Glutamatergic neuron (in vitro differentiated cells): ENCODE results near the gene UGP2. TPM values are rescaled to one million over a fixed set of nuclear protein-coding genes. Genes with fewer than 3 reads are reported as not detected.
A peak's percentile ranks its signal among the peaks of the same experiment; 100 is the strongest.

ENCODE experiments used
- DNase-seq: peaks from one replicate; pipeline ENCODE4 v3.0.0; 2022
- H3K27ac Mint-ChIP-seq: one replicate; pipeline ENCODE4 v1.8.0; 2020; ENCODE audit warnings: mild to moderate bottlenecking, mixed read lengths, inconsistent platforms; ENCODE audit not compliant: unreplicated experiment
- H3K27me3 Mint-ChIP-seq: one replicate; pipeline ENCODE4 v1.8.0; 2020; ENCODE audit warnings: mild to moderate bottlenecking, moderate library complexity, mixed read lengths, inconsistent platforms; ENCODE audit not compliant: unreplicated experiment
- H3K36me3 Mint-ChIP-seq: one replicate; pipeline ENCODE4 v1.8.0; 2020; ENCODE audit warnings: mild to moderate bottlenecking, mixed read lengths, inconsistent platforms; ENCODE audit not compliant: unreplicated experiment
- H3K4me1 Mint-ChIP-seq: one replicate; pipeline ENCODE4 v1.8.0; 2020; ENCODE audit warnings: mild to moderate bottlenecking, low read depth, mixed read lengths, inconsistent platforms; ENCODE audit not compliant: unreplicated experiment
- H3K4me3 Mint-ChIP-seq: one replicate; pipeline ENCODE4 v1.8.0; 2020; ENCODE audit warnings: mild to moderate bottlenecking, mixed read lengths, inconsistent platforms; ENCODE audit not compliant: unreplicated experiment
- H3K9me3 Mint-ChIP-seq: one replicate; pipeline ENCODE4 v1.8.0; 2020; ENCODE audit warnings: mild to moderate bottlenecking, moderate library complexity, mixed read lengths, inconsistent platforms; ENCODE audit not compliant: unreplicated experiment
- CTCF ChIP-seq: fragments of 200-600 bp; sonication (generic); IDR thresholded peaks from one replicate; pipeline ENCODE4 v1.5.0; 2021; ENCODE audit not compliant: partially characterized antibody, unreplicated experiment
- total RNA-seq: library from RNA; stranded (reverse); fragmentation: NEBNext Ultra II Directional; extraction: Animal tissue kit (Norgen Biotek cat#: 25700); gene quantifications from one replicate; pipeline ENCODE4 v1.2.1, GENCODE V29; 2021; ENCODE audit not compliant: unreplicated experiment

Gene UGP2
- total RNA-seq, 1 donor from 2014 or later, result 68.6 TPM

GRCh38 chr2:63888053-63888452 is 46.4 kb downstream of the UGP2 start:
- Mint-ChIP-seq H3K4me3 (no peak overlapping the region), H3K27ac (peak overlapping the region; percentile 60), H3K9me3 (peaks cover 6% of the 10 kb centered on the region), H3K36me3 (no peaks in the 10 kb centered on the region), H3K4me1 (no peaks in the 10 kb centered on the region), H3K27me3 (no peaks in the 10 kb centered on the region)
- TF ChIP-seq CTCF, result no peak
- DNase-seq, result no peak

GRCh38 chr2:63888490-63889402 is 47.0 kb downstream of the UGP2 start:
- TF ChIP-seq CTCF, result peak; percentile 65
- H3K9me3 Mint-ChIP-seq, result peaks cover 6% of the 10 kb centered on the region
- DNase-seq, result peak; percentile 50
- no peaks in the 10 kb centered on the region for H3K4me1 Mint-ChIP-seq
- no peak overlapping the region for H3K4me3 Mint-ChIP-seq
- no peaks in the 10 kb centered on the region for H3K27me3 Mint-ChIP-seq
- H3K27ac Mint-ChIP-seq, result no peak overlapping the region
- H3K36me3 Mint-ChIP-seq, result no peaks in the 10 kb centered on the region

DNA sequence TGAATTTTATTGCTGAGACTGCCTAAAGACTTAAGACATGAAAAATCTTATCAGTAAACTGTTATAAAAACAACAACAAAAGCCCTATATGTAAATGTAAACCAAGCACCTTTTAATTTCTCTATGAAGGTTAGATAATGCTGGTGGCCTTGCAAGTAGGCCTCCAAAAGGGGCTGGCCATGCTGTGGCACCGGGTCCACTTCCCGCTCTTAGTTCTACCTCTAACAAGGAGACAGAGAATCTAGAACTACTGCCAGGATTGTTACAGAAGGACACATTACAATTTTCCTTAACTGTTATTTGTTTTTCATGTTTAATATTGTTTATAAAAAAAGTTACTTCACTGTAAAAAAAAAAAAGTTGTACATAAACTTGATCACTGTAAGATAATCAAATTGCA is 49.0 kb downstream of the UGP2 start:
- Mint-ChIP-seq H3K9me3 (peaks cover 6% of the 10 kb centered on the region), H3K4me1 (no peaks in the 10 kb centered on the region), H3K4me3 (no peak overlapping the region), H3K27ac (no peak overlapping the region), H3K36me3 (no peaks in the 10 kb centered on the region), H3K27me3 (no peaks in the 10 kb centered on the region)
- no peak for DNase-seq
- no peak for TF ChIP-seq CTCF

DNA sequence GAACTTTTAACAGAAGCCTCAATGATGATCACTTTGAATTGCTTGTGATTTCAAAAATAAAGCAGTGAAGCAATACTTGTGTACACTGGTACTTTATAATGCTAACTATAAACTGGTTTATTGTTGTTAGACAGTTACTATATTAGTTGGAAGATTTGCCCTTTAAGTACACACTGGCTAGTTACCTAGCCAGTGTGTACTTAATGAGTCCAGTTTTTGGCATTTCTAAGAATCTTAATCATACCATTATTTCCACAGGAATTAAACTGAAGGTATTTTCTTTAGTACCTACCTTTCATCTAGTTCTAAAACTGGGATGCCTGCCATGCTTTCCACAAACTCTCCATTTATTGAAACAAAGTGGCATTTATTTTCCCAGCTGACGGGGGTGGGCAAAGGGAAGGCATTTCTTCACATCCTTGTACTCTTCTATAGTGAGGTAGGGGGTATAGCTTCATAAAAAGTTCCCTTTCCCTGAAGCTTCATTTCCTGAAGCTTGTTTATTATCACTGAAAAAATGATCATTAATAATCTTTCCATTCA is 49.9 kb downstream of the UGP2 start:
- H3K9me3 Mint-ChIP-seq, result peaks cover 6% of the 10 kb centered on the region
- H3K27me3 Mint-ChIP-seq, result no peaks in the 10 kb centered on the region
- no peak for TF ChIP-seq CTCF
- no peaks in the 10 kb centered on the region for H3K4me1 Mint-ChIP-seq
- no peaks in the 10 kb centered on the region for H3K36me3 Mint-ChIP-seq
- H3K27ac Mint-ChIP-seq, result no peak overlapping the region
- no peak for DNase-seq
- H3K4me3 Mint-ChIP-seq, result no peak overlapping the region

DNA sequence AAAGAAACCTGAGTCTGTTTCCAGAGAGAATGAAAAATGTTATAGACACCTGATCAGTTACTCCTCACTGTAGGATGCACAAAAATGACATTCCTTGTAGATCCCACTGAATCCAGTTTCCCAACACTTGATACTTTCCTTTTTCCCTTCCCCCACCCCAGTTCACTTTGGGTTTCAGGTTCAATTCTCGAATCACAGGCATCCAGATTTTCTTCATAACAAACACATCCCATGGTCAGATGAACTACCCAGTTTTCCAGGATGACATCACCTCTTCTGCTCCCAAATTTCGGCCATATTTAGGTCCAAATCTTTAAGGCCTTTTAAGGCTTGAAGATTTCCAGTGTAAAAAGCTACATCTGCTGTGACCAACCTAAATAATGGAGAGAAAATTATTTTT is 51.5 kb downstream of the UGP2 start:
- Mint-ChIP-seq H3K27me3 (no peaks in the 10 kb centered on the region), H3K36me3 (no peaks in the 10 kb centered on the region), H3K4me3 (no peak overlapping the region), H3K9me3 (peaks cover 6% of the 10 kb centered on the region), H3K27ac (no peak overlapping the region), H3K4me1 (no peaks in the 10 kb centered on the region)
- DNase-seq, result no peak
- TF ChIP-seq CTCF, result no peak
